ENCODE measurements around the gene GRID1. TPM values are rescaled to one million over a fixed set of nuclear protein-coding genes. Genes with fewer than 3 reads are reported as not detected.

The GRID1 gene
- total RNA-seq, 4 donors from 2014 or later, result 1.4 to 4.9 (median 2.0) TPM

DNA sequence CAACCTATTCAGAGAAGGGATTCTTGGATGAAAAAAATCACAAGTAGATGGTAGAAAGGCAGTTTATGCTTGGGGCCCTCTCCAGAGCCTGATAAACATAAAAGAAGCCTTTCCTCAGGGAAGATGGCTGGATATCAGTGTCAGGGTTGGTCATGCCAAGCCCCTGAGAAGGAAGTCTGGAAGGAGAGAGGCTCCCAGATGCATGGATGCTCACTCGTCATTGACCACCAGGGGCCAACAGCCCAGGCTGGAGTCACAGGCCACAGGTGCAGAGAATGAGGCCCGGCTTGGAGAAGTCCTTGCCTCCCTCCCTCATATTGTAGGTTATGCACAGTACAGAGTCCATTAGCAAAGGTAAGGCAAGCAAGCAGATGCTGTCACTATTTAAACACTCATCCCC, 506.7 kb downstream of the GRID1 start:
- no peak for TF ChIP-seq POLR2A (IDR thresholded peaks at IDR 0.05)
- TF ChIP-seq, protein P1, sequence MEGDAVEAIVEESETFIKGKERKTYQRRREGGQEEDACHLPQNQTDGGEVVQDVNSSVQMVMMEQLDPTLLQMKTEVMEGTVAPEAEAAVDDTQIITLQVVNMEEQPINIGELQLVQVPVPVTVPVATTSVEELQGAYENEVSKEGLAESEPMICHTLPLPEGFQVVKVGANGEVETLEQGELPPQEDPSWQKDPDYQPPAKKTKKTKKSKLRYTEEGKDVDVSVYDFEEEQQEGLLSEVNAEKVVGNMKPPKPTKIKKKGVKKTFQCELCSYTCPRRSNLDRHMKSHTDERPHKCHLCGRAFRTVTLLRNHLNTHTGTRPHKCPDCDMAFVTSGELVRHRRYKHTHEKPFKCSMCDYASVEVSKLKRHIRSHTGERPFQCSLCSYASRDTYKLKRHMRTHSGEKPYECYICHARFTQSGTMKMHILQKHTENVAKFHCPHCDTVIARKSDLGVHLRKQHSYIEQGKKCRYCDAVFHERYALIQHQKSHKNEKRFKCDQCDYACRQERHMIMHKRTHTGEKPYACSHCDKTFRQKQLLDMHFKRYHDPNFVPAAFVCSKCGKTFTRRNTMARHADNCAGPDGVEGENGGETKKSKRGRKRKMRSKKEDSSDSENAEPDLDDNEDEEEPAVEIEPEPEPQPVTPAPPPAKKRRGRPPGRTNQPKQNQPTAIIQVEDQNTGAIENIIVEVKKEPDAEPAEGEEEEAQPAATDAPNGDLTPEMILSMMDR (IDR thresholded peaks at IDR 0.05), result no peak
- WGBS, 2 donors, result 77 to 100% methylated on average over 2 of the region's 2 CpGs
- intact Hi-C loops (cut with DNase I; ENCODE audit: low total_unique reads), result no loop called here
- no peak for DNase-seq (ENCODE audit: low spot score in 2 of 2)
- H3K4me3 ChIP-seq (ENCODE audit: low read depth, poor library complexity, severe bottlenecking), result no peak overlapping the region

DNA sequence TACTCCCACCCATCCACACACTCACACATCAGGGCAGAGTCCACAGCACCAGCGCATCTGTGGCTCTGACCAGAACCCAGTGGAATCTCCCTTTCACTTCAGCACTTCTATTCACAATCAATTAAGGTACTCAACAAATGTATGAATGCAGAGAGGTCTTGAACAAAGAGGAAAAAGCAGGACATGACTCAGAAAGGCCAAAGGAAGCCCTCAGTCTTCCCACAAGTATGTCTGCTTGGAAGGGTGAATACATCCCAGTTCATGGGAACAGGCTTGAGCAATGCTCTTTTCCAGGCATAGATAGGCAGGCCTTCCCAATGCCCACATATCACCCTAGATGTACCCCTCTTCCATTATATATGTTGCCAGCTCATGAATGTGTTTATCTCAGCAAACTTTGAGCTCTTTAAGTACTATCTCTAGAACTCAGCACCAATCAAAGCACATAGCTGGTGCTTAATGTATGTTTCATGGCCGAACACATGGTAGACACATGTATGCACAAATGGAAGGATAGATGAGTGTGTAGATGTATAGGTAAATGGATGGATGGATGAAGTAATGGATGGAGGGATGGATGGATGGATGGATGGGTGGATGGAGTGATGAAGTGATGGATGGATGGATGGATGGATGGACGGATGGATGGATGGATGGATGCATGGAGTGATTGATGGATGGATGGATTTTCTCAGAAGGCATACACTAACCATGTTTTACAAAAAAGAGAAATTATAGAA, 507.6 kb downstream of the GRID1 start:
- WGBS, 2 donors, result 87 to 92% methylated on average over 3 of the region's 3 CpGs
- no peak for TF ChIP-seq POLR2A (IDR thresholded peaks at IDR 0.05)
- TF ChIP-seq, protein P1 (IDR thresholded peaks at IDR 0.05), result no peak
- H3K4me3 ChIP-seq (ENCODE audit: low read depth, poor library complexity, severe bottlenecking), result no peak overlapping the region
- intact Hi-C loops (cut with DNase I; ENCODE audit: low total_unique reads), result no loop called here
- DNase-seq (ENCODE audit: low spot score in 2 of 2), result no peak

DNA sequence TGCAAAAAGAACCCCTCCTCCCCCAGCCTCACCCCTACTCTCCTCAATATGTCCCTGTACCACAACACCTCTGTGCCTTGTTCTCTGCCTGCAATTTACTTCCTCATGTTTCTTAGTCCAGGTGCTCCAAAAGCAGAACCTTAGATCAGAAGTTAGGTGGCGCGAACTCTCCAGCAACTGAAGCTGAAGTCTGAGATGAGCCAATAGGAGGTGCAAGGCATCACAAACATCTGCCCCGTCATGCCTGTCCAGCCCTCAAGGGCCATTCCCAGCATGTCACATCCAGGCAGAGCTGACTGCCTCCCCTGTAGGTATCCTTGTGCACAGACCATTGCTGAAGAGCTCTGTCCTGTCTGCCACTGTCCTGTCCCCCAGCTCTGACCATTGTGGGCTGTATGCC, 508.8 kb downstream of the GRID1 start:
- DNase-seq (ENCODE audit: low spot score in 2 of 2), result no peak

DNA sequence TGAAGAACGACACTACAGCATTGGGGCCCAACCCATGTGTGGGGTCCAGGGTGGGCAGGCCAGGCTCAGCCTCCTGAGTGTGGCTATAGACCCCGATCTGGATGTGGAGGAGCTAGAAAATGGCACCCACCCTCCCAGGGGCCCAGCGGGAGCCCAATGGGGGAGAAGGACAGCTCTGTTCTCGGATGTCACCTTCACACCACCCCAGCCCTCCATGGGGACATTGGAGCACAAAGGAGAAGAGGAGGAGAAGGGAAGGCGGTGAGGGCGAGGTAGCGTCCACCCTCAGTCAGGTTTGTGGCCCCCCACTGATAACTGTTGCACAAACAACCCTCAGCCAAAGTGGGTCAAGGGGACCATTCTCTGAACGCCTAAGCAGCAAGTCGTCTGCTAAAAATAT, 509.3 kb downstream of the GRID1 start:
- DNase-seq (ENCODE audit: low spot score in 2 of 2), result no peak
- 86 to 96% methylated on average over 9 of the region's 9 CpGs for WGBS, 2 donors

More for the DNA sequence above, 508.8 kb downstream of the GRID1 start:
- intact Hi-C loops (cut with DNase I; ENCODE audit: low total_unique reads), result no loop called here
- 93 to 97% methylated on average over 3 of the region's 3 CpGs for WGBS, 2 donors
- TF ChIP-seq POLR2A (IDR thresholded peaks at IDR 0.05), result no peak
- TF ChIP-seq, protein P1 (IDR thresholded peaks at IDR 0.05), result no peak
- H3K4me3 ChIP-seq (ENCODE audit: low read depth, poor library complexity, severe bottlenecking), result no peak overlapping the region

DNA sequence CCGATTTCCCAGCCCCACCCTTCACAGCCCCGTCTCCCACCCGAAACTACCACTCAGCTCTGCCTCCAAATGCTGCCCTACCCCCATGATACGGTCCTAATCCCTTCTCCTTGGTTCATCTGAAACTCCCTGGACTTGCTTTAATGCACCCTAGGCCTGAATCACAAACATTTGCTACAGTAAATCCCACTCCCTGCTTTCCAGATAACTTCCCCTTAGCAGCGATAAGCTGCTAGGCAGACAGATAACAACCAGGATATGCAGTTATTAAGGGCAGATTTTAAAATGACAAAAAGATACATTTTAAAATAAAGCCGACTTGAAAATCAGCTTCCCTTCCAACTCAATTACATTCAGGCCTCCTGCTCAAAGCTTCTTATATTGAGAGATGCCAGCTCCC, 514.7 kb downstream of the GRID1 start:
- intact Hi-C loops (cut with DNase I; ENCODE audit: low total_unique reads), result no loop called here
- 89 to 91% methylated on average over 6 of the region's 6 CpGs for WGBS, 2 donors
- DNase-seq (ENCODE audit: low spot score in 2 of 2), result no peak
- H3K4me3 ChIP-seq (ENCODE audit: low read depth, poor library complexity, severe bottlenecking), result no peak overlapping the region
- no peak for TF ChIP-seq POLR2A (IDR thresholded peaks at IDR 0.05)
- TF ChIP-seq, protein P1 (IDR thresholded peaks at IDR 0.05), result no peak

More for the DNA sequence above, 509.3 kb downstream of the GRID1 start:
- no peak for TF ChIP-seq POLR2A (IDR thresholded peaks at IDR 0.05)
- TF ChIP-seq, protein P1 (IDR thresholded peaks at IDR 0.05), result no peak
- no peak overlapping the region for H3K4me3 ChIP-seq (ENCODE audit: low read depth, poor library complexity, severe bottlenecking)
- intact Hi-C loops (cut with DNase I; ENCODE audit: low total_unique reads), result no loop called here

DNA sequence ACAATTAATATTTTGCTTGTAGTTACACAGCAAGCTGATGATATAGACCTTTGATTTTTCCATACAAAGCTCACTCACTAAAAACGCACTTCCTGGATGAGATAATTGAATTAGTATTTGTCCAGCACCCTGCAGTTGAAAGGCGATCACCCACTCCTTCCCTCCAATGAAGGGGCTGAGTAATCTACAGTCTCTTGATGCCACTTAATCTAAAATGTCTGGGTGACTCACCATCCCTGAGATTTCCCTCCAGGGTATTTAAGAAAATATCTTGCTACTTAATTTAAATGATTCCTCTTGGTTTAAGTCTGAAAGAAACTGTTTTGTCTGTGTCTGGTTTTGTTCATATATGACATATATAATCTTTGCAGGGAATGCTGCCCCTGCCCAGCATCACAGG, 515.3 kb downstream of the GRID1 start:
- WGBS, 2 donors, result 68 to 72% methylated on average over 2 of the region's 2 CpGs
- intact Hi-C loops (cut with DNase I; ENCODE audit: low total_unique reads), result no loop called here
- DNase-seq (ENCODE audit: low spot score in 2 of 2), result no peak
- no peak overlapping the region for H3K4me3 ChIP-seq (ENCODE audit: low read depth, poor library complexity, severe bottlenecking)
- TF ChIP-seq, protein P1 (IDR thresholded peaks at IDR 0.05), result no peak
- no peak for TF ChIP-seq POLR2A (IDR thresholded peaks at IDR 0.05)

Measured in lower leg skin (tissue), 4 donors.